B cell (primary cell): ENCODE data around the gene CYTH3.

Source experiments
- CTCF ChIP-seq: fragments of 200-600 bp; IDR thresholded peaks from one replicate; pipeline ENCODE4 v1.8.0; 2022; ENCODE audit warnings: antibody characterized with exemption, mild to moderate bottlenecking
- EZH2 ChIP-seq: IDR thresholded peaks from 2 replicates; pipeline ENCODE4 v1.6.1; 2012; ENCODE audit warnings: borderline replicate concordance, low read depth, mild to moderate bottlenecking, moderate library complexity, low read length; ENCODE audit not compliant: insufficient read depth, poor library complexity, severe bottlenecking

GRCh38 chr7:6181136-6181535 lies 91.3 kb downstream of the CYTH3 start:
- TF ChIP-seq CTCF, result no peak
- no peak for TF ChIP-seq EZH2
